Stimulated activated CD4-positive, alpha-beta T cell treated with anti-CD3 and anti-CD28 coated beads, Interleukin-4, amount 100 ng/mL, for 4 hours (primary cell): ENCODE measurements around the gene ATXN1.

Source experiments
- DNase-seq, 2 experiments: peaks; one replicate each; pipeline ENCODE4 v3.0.0-alpha.2; 2020

ATXN1 gene

DNA sequence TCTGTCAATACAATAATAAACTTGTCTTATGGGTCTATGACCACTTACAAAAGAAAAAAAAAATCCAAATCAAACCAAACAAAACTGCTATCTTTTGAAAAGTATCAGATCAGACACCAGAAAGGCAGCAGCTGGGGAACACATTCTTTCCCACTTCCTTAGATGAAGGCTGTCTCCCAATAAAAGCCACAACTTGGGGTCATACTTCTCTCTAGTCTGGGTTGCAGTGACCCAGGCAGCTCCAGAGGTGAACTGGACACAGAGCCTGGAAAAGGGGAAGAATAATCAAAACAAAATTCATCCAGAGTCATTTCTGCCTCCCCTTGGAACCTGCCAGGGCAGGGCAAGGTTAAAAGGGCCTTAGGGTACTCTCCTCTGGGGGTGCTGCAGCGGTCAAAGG is 19.1 kb downstream of the ATXN1 start:
- DNase-seq: no peak

DNA sequence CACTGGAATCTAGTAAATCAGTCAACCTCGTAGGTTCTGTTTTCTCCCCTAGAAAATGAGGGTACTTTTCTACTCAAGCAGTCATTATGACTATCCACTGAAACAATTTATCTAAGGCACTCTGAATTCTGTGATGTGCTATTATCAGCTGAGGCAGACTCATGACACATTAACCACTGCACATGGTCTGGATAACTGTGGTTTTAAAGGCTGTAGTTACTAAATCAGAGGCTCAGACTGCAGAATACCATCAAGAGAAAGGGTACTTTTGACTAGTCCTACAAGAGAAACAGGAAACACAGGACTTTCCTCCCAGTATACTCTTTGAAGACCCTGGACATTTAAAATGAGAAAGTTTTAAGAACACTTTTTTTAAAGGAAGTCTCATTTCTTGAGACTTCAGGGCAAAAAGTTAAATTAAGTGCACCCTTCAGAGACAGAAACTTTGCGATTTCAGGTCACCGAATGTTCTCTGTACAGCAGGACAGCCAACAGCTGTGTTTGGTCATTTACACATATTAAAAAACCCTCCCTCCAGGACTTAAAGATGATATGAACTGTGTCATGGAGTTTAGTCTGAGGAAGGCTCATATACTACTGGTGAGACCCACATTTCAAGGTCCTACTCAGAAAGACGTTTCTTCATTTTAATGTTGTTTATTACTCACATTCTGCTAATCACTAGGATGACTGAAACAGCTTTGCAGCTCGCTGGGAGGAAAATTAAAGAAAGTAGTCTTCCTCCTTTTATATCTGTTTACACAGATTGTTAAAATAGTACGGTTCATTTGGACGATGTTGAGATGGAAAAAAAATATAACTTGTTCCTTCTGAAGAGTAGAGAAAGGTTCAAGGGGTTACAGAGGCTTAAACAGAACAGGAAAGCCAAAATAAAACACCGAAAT is 19.9 kb downstream of the ATXN1 start:
- DNase-seq: no peak

DNA sequence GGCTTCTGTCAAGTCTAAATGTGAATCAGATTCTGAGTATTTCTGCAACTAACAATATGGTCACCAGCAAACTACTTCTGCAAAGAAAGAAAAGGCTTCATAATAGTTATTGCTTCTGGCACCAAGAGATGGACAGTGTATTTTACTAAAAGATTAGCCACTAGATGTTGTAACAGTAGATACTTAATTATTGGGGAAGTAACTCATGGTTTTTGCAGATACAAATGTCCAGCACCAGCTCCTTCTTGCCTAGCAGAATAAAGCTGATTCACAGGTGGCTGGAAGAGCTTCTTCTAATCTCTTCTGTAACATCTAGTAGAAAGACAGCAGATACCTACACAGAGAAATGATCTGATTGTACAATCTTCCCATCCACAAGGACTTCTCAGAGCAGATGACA is 21.2 kb downstream of the ATXN1 start:
- DNase-seq: no peak

DNA sequence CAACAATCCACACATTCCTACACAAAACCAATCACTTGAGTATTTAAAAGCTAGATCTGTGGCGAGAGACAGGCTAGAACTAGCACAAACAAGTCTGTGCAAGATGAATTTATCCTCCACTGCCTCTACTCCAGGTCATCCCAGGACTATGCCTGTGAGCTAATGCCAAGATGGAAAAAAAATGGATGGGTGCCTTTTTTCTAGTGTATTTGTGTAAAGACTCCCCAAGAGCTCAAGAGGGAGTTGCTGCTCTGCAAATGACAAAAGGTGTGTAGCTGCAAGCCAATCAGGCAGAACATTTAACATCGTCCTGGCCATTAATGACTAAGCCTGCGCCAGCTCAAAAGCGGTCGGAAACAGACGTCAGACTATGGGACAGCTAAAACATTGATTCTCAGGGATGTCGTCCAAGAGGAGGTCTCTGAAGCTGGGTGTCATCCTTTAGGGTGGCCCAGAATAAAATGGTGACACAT is 21.9 kb downstream of the ATXN1 start:
- no peak for DNase-seq

GRCh38 chr6:16737925-16738324 is 23.3 kb downstream of the ATXN1 start:
- DNase-seq: no peak

GRCh38 chr6:16736856-16737775 is 24.1 kb downstream of the ATXN1 start:
- DNase-seq: no peak

GRCh38 chr6:16735014-16735413 is 26.2 kb downstream of the ATXN1 start:
- DNase-seq: no peak

DNA sequence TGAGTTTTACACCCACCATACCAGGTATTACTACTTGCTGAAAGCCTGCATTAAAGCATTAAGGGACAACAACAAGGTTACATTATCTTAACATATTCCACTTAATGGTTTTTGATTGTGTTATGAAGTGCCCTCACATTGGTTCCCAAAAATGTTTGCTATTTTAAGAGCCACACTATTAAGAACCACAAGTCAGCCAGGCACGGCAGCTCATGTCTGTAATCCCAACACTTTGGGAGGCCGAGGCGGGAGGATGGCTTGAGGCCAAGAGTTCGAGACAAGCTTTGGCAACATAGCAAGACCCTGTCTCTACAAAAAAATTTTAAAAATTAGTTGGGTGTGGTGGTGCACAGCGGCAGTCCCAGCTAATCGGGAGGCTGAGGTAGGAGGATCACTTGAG is 28.2 kb downstream of the ATXN1 start:
- no peak for DNase-seq

GRCh38 chr6:16731478-16732051 is 29.7 kb downstream of the ATXN1 start:
- DNase-seq: peak in 1 of 2 experiments; percentile 38

DNA sequence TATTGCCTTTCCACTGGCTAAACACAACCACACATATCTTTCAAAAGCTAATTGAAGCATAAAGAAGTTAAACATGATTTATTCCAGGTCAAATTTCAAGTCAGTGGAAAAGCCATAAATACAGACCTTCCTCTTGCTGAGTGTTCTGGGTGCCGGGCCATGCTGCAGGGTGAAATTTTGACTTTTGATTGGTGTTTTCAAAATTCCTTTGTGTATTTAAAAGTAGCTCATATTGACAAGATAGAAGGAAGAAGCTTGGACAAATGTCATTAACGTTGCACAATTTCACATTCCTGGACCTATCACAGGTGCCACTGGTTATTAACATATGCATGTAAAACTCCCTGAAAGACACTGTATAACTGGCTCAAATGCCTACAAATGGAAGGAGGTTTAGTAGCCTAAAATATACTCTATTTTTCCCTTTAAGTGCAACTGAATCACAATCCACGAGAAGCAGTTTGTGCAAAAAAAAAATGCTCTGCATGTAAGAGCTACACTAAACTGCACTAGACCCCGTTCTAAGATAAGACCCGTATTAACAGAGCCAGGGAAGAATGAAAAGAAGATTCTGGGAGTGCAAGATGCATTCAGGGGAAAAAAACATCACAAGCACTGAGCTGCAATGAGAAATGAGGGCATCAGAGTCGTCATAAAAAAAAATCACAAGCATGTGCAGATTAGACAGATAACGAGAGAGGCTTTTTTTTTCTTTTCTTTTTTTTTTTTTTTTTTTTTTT is 30.4 kb downstream of the ATXN1 start:
- no peak for DNase-seq

DNA sequence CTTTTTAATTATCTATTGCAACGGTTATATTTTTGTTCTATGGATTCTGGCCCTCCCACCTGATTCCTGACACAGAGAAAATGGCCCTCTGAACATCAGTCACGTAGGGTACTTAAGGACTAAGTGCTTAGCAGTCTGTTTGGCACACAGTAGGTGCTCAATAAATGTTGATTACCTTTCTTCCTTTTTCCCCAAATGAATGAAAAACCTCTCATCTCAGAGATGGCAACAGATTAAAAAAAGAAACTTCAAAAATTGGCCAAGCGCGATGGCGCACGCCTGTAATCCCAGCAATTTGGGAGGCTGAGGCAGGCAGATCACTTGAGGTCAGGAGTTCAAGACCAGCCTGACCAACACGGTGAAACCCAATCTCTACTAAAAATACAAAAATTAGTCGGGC is 31.5 kb downstream of the ATXN1 start:
- no peak for DNase-seq

GRCh38 chr6:16729183-16729691 is 32.0 kb downstream of the ATXN1 start:
- DNase-seq: no peak

DNA sequence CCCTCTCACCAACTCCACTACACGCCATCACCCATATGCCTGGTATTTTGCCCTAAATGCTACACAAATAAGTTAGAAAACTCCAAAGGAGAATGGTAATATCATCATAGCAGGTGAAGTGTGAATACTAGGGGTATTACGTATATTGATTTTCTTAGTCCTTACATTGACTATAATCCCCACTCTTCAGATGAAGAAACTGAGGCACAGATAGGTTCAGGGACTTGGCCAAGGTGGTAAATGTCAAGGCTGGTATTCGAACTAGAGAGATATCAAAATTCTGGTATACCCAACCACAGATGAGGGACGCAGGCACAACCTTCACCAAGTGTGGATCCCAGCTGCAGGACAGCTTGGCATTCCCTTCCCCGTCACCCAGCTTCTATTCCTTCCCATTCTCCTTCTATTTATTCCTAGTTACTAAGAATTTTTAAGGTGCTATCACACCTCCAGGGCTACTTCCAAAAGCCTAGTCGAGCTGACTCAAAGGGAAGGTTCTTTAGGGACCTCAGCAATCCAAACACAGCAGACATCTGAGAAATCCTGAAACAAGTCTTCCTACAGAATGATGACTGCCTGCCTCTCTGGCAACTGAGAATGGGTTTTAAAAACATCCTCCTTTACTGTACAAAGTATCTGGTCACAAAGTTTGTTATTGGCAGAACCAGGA is 32.6 kb downstream of the ATXN1 start:
- DNase-seq: no peak

DNA sequence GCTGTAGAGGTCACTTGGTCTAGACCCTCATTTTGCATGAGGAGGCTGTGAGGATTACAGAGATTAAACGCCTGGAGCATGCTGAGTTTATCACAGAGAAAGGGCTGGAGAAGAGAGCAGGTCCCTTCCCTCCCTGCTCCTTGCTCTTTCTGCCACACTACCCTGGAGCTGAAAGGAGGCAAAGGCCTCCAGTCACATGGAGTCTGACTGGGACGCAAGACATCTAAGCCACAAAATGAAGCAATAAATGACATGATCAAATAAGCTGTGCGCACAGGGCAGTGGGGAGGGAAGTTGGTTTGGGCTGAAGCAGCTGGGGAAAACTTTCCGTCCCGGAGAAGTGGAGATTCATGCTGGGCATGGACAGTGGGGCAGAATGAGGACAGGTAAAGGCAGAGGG is 33.3 kb downstream of the ATXN1 start:
- DNase-seq: no peak

DNA sequence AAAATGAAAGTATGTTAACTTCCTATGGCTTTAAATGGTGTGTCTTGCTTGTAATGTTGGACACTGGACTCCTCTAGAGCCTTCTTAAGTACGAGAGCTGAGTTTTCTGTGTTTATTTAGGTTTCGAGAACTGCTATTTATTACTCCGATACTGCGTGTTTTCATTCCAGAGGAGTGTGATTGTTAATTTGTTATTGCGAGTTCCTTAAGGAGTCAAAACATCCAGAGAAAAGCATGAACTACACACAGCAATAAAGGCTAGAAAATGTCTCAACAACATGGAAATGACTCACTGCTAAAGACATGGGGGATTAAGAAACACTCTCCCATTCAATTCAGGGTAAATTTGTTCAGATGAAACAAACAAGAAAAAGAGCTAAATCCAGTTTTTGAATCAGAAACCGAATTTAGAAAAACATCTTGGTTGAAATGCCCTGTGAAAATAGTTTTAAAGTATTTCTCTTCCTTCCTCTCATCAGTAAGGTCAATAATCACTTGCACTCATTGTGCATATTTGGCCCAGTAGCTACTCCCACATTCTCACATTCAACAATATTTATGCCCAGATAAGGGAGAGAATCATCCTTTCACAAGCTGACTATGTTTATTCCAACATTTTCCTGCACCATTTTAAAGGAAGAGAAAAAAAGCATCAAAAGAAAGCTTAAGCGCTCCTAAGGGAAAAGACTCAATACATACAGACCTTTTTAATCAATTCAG is 36.0 kb downstream of the ATXN1 start:
- DNase-seq: no peak

- no peak for DNase-seq
Measured at GRCh38 chr6:16723826-16724225, 37.4 kb downstream of the ATXN1 start.

DNA sequence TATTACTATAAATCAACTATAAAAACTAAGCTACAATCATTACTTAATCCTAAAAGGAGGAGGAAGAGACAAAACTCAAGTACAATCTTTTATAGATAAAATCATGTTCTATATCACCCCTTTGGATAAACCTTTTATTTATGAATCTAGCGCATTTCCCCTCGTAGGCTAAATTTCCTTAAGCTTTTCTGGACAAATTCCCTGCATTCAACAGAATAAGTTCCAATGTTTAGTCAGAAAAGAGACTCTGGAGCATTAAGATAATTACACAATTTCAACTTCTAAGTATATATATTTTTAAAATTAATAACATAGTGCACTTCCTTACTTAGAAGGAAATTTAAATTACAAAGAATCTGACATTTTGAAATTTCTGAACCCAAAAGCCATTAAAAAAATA is 37.9 kb downstream of the ATXN1 start:
- no peak for DNase-seq

DNA sequence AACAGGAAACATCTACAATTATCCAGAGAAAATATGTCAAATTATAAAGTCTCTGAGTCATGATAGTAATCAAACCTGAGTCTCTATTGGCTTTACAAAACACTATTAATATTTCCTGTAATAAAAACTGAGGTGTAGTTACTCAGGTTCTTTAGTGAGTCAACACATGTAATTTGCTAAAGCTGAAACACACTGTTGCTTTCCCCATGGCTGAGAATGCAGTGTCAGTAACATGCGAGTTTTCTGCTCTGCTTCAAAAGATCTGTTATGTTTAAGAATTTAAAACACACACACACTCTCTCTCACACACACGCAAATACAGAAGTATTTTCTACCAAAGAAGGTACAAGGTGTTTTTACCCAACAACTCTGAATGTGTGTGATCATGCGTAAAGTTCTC is 38.6 kb downstream of the ATXN1 start:
- DNase-seq: no peak

DNA sequence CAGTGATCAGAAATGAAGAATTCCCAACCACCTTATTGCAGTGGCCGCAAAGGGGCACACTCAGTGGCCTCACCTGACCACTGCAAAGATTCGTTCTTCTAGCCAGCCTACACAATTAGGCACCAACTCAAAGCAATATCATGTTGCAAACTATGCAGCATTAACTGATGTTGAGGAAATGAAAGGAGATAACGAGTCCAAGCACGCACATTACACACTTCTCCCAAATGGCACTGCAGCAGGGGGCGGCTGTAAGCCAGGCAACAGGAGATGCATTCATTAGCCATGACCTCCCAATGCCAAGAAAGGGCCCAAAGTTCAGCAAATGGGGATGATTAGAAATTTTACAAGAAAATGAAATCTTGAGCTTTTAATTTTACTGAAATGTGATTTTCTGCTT is 39.3 kb downstream of the ATXN1 start:
- DNase-seq: no peak

- no peak for DNase-seq
Measured at GRCh38 chr6:16720861-16721260, 40.4 kb downstream of the ATXN1 start.

GRCh38 chr6:16719488-16719887 is 41.8 kb downstream of the ATXN1 start:
- DNase-seq: no peak
